PC-3 (cell line): Measurements from ENCODE around the gene OR2AT4. TPM values are rescaled to one million over a fixed set of nuclear protein-coding genes. Genes with fewer than 3 reads are reported as not detected.
A peak's percentile ranks its signal among the peaks of the same experiment; 100 is the strongest.

Source experiments
- ATAC-seq: fragments of 200-7000 bp; cut with Tn5 transposase; 2 replicates; pipeline ENCODE4 v1.9.1; 2020; ENCODE audit warnings: mild to moderate bottlenecking, moderate library complexity
- BruUV-seq: library from RNA; stranded (reverse); fragments of 400-500 nt; replicated peaks from 2 replicates; lab custom pipeline; 2021; lab: Mats Ljungman, UMichigan
- CTCF ChIA-PET: fragments of 300-600 bp; sonication (Branson Sonifier 250); formaldehyde crosslinking; loops from one replicate; lab custom pipeline; 2022; ENCODE audit warnings: antibody characterized with exemption; lab: Charles Lee
- POLR2A ChIA-PET: fragments of 300-600 bp; sonication (Branson Sonifier 250); formaldehyde crosslinking; loops from one replicate; lab custom pipeline; 2022; ENCODE audit warnings: antibody characterized with exemption; ENCODE audit not compliant: unreplicated experiment; lab: Charles Lee
- DNase-seq: peaks from one replicate; pipeline ENCODE4 v3.0.0-alpha.2; 2015
- H2AFZ ChIP-seq: fragments of 300-600 bp; sonication (generic); 2 replicates; pipeline ENCODE4 v1.6.0; 2016; ENCODE audit warnings: antibody characterized with exemption, low read length
- H3F3A ChIP-seq: fragments of 300-600 bp; sonication (generic); one replicate; pipeline ENCODE4 v1.6.0; 2017; ENCODE audit warnings: antibody characterized with exemption, low read length, control low read depth, mild to moderate bottlenecking; ENCODE audit not compliant: unreplicated experiment
- H3K27ac ChIP-seq: fragments of 300-600 bp; sonication (generic); 2 replicates; pipeline ENCODE4 v1.5.1; 2016; ENCODE audit warnings: mild to moderate bottlenecking, low read length
- H3K27me3 ChIP-seq: fragments of 300-600 bp; sonication (generic); 2 replicates; pipeline ENCODE4 v1.6.1; 2016; ENCODE audit warnings: low read length, mixed read lengths
- H3K36me3 ChIP-seq: fragments of 300-600 bp; sonication (generic); 2 replicates; pipeline ENCODE4 v1.6.1; 2016; ENCODE audit warnings: low read depth, mixed run types, low read length, mixed read lengths
- H3K4me1 ChIP-seq: fragments of 300-600 bp; sonication (generic); 2 replicates; pipeline ENCODE4 v1.5.1; 2016; ENCODE audit warnings: low read length; ENCODE audit not compliant: insufficient read depth
- H3K4me2 ChIP-seq: fragments of 300-600 bp; sonication (generic); 2 replicates; pipeline ENCODE4 v1.6.0; 2016; ENCODE audit warnings: low read length
- H3K4me3 ChIP-seq: fragments of 300-600 bp; sonication (generic); 2 replicates; pipeline ENCODE4 v1.5.1; 2016; ENCODE audit warnings: mild to moderate bottlenecking, low read length, mixed read lengths
- H3K79me2 ChIP-seq: fragments of 300-600 bp; sonication (generic); 2 replicates; pipeline ENCODE4 v1.6.1; 2017; ENCODE audit warnings: low read length, mixed read lengths
- H3K9ac ChIP-seq: fragments of 300-600 bp; sonication (generic); 2 replicates; pipeline ENCODE4 v1.6.0; 2016; ENCODE audit warnings: mild to moderate bottlenecking, low read length
- H3K9me2 ChIP-seq: fragments of 300-600 bp; sonication (generic); replicated peaks from 2 replicates; pipeline ENCODE4 v1.6.1; 2016; ENCODE audit warnings: mixed run types, low read length, mixed read lengths
- H3K9me3 ChIP-seq: fragments of 300-600 bp; sonication (generic); 2 replicates; pipeline ENCODE4 v1.6.1; 2016; ENCODE audit warnings: low read length, mixed read lengths
- H4K20me1 ChIP-seq: fragments of 300-600 bp; sonication (generic); 2 replicates; pipeline ENCODE4 v1.6.1; 2016; ENCODE audit warnings: low read length, mixed read lengths
- EZH2 ChIP-seq: fragments of 300-600 bp; sonication (generic); IDR thresholded peaks from one replicate; pipeline ENCODE4 v1.6.1; 2017; ENCODE audit warnings: antibody characterized with exemption, mild to moderate bottlenecking, low read length; ENCODE audit not compliant: unreplicated experiment
- EZH2phosphoT487 ChIP-seq: fragments of 300-600 bp; sonication (generic); IDR thresholded peaks from 2 replicates; pipeline ENCODE4 v1.6.1; 2018; ENCODE audit warnings: mild to moderate bottlenecking, antibody characterized with exemption, low read length, borderline replicate concordance
- intact Hi-C: fragments of 100-400 bp; cut with micrococcal nuclease; formaldehyde crosslinking; loops from 2 replicates; pipeline ENCODE4 v1.9.0; 2023
- total RNA-seq: library from RNA; depleted of rRNA; stranded (reverse); fragments of >200 nt; gene quantifications from 2 replicates; pipeline ENCODE4 v1.2.3, GENCODE V29; 2014
- TF ChIP-seq, protein P1 (sequence below): fragments of 300-600 bp; sonication (generic); conservative IDR thresholded peaks from 2 replicates; pipeline ENCODE4 v1.5.1; 2017; ENCODE audit warnings: antibody characterized with exemption, low read depth, mild to moderate bottlenecking, low read length

The OR2AT4 gene
- total RNA-seq, 1 experiment from 2014 or later = not detected

DNA sequence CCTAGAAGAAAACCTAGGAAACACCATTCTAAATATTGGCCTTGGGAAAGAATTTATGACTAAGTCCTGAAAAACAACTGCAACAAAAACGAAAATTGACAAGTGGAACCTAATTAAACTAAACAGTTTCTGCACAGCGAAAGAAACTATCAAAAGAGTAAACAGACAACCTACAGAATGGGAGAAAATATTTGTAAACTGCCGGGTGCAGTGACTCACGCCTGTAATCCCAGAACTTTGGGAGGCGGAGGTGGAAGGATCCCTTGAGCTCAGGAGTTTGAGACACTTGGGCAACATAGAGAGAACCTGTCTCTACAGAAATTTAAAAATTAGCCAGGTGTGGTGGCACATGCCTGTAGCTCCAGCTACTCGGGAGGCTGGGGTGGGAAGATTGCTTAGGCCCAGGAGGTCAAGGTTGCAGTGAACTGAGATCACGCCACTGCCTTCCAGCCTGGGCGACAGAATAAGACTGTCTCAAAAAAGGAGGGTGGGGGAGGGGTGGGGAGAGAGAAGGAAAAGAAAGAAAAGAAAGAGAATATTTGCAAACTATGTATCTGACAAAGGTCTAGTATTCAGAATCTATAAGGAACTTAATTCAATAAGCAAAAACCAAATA lies 14.0 kb downstream of the OR2AT4 start:
- DNase-seq = peak; percentile 43
- TF ChIP-seq, protein P1, sequence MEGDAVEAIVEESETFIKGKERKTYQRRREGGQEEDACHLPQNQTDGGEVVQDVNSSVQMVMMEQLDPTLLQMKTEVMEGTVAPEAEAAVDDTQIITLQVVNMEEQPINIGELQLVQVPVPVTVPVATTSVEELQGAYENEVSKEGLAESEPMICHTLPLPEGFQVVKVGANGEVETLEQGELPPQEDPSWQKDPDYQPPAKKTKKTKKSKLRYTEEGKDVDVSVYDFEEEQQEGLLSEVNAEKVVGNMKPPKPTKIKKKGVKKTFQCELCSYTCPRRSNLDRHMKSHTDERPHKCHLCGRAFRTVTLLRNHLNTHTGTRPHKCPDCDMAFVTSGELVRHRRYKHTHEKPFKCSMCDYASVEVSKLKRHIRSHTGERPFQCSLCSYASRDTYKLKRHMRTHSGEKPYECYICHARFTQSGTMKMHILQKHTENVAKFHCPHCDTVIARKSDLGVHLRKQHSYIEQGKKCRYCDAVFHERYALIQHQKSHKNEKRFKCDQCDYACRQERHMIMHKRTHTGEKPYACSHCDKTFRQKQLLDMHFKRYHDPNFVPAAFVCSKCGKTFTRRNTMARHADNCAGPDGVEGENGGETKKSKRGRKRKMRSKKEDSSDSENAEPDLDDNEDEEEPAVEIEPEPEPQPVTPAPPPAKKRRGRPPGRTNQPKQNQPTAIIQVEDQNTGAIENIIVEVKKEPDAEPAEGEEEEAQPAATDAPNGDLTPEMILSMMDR = no peak
- no peak for TF ChIP-seq EZH2
- TF ChIP-seq EZH2phosphoT487 = no peak

DNA sequence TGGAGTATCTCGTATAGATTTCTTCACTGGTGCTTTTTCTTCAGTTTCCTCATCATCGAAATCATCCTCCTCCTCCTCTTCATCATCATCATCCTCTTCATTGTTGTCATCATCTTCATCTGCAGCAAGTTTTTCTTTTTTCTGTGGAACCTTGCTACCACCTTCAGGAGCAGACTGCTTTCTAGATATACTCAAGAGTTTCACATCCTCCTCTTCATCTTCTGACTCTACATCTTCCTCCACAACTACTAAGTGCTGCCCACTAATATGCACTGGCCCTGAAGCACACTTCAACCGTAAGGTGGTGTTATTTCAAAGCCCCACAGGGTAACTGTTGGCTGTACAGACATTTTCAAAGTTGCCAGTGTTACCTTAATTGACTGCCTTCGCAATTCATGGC lies 17.1 kb downstream of the OR2AT4 start:
- Histone ChIP-seq H3K4me1 (0 out of 2 replicates have a peak, but pooled peaks cover 6% of the 10 kb centered on the region), H3K4me3 (no peak overlapping the region), H3K27ac (no peak overlapping the region), H3K9ac (no peak overlapping the region), H3F3A (no peaks in the 10 kb centered on the region), H3K27me3 (0 out of 2 replicates have a peak, but pooled peaks cover 8% of the 10 kb centered on the region), H3K9me3 (no peaks in the 10 kb centered on the region), H3K4me2 (no peak overlapping the region), H2AFZ (no peak overlapping the region), H3K79me2 (no peaks in the 10 kb centered on the region), H3K36me3 (no peaks in the 10 kb centered on the region), H3K9me2 (no peaks in the 10 kb centered on the region), H4K20me1 (no peaks in the 10 kb centered on the region)
- POLR2A ChIA-PET = no interaction called here
- CTCF ChIA-PET = no interaction called here
- TF ChIP-seq EZH2 = no peak
- no peak for TF ChIP-seq EZH2phosphoT487
- TF ChIP-seq, protein P1 = no peak
- BruUV-seq = no TSS peak
- no peak for DNase-seq
- intact Hi-C loops = no loop called here
- no peak for ATAC-seq

More for the DNA sequence above, 14.0 kb downstream of the OR2AT4 start:
- POLR2A ChIA-PET = no interaction called here
- CTCF ChIA-PET = interaction anchor here (0.6 kb wide), 1 partner anchor 9 kb away, joined by 3 read pairs; no protein-coding TSS in a partner anchor
- no peak overlapping the region for H3K4me2 ChIP-seq
- H3K9me3 ChIP-seq = no peaks in the 10 kb centered on the region
- no peak overlapping the region for H3K4me3 ChIP-seq
- ATAC-seq = no peak
- H3K27ac ChIP-seq = no peak overlapping the region
- H3K36me3 ChIP-seq = no peaks in the 10 kb centered on the region
- H2AFZ ChIP-seq = no peak overlapping the region
- no peaks in the 10 kb centered on the region for H4K20me1 ChIP-seq
- H3F3A ChIP-seq = no peaks in the 10 kb centered on the region
- no peak overlapping the region for H3K9ac ChIP-seq
- H3K9me2 ChIP-seq = no peaks in the 10 kb centered on the region
- H3K27me3 ChIP-seq = peaks cover 30% of the 10 kb centered on the region; the same call in 1 of the 2 replicates
- no peaks in the 10 kb centered on the region for H3K79me2 ChIP-seq
- intact Hi-C loops = no loop called here
- BruUV-seq = no TSS peak
- H3K4me1 ChIP-seq = 0 out of 2 replicates have a peak, but pooled peaks cover 6% of the 10 kb centered on the region

- CTCF ChIA-PET = interaction anchor here (0.6 kb wide), 1 partner anchor 43 kb away, joined by 3 read pairs; no protein-coding TSS in a partner anchor
- H4K20me1 ChIP-seq = no peaks in the 10 kb centered on the region
These were observed 18.4 kb downstream of the OR2AT4 start for GRCh38 chr11:75078233-75078632.

More at GRCh38 chr11:75078233-75078632, 18.4 kb downstream of the OR2AT4 start:
- Histone ChIP-seq H3K36me3 (no peaks in the 10 kb centered on the region), H3K79me2 (no peaks in the 10 kb centered on the region), H3F3A (no peaks in the 10 kb centered on the region), H3K4me1 (0 out of 2 replicates have a peak, but pooled peaks cover 6% of the 10 kb centered on the region), H2AFZ (no peak overlapping the region), H3K4me2 (no peak overlapping the region), H3K9ac (no peak overlapping the region), H3K9me2 (no peaks in the 10 kb centered on the region), H3K27me3 (peaks cover 10% of the 10 kb centered on the region; the same call in 1 of the 2 replicates), H3K4me3 (no peak overlapping the region), H3K9me3 (no peaks in the 10 kb centered on the region), H3K27ac (no peak overlapping the region)
- intact Hi-C loops = no loop called here
- TF ChIP-seq, protein P1 = no peak
- no peak for TF ChIP-seq EZH2phosphoT487
- POLR2A ChIA-PET = no interaction called here
- BruUV-seq = no TSS peak
- DNase-seq (peak; percentile 68), ATAC-seq (no peak)
